WTC11 (cell line): Measurements from ENCODE around the gene KCNG3. TPM values are rescaled to one million over a fixed set of nuclear protein-coding genes. Genes with fewer than 3 reads are reported as not detected.

Experiments
- ATAC-seq: fragments of 200-7000 bp; cut with Tn5 transposase; 2 replicates; pipeline ENCODE4 v1.10.0; 2021; ENCODE audit warnings: mild to moderate bottlenecking, moderate library complexity
- CTCF ChIA-PET: fragments of 300-600 bp; sonication (Branson Sonifier 250); formaldehyde crosslinking; loops from one replicate; lab custom pipeline; 2021; ENCODE audit warnings: antibody characterized with exemption; lab: Charles Lee
- POLR2A ChIA-PET: fragments of 350-600 bp; sonication (Branson Sonifier 250); formaldehyde crosslinking; loops from one replicate; lab custom pipeline; 2021; ENCODE audit warnings: antibody characterized with exemption; lab: Charles Lee
- DNase-seq: peaks from one replicate; pipeline ENCODE4 v3.0.0; 2021; ENCODE audit warnings: low spot score
- H3K27ac Mint-ChIP-seq: 2 replicates; pipeline ENCODE4 v1.8.0; 2021; ENCODE audit warnings: mixed read lengths
- H3K27me3 Mint-ChIP-seq: 2 replicates; pipeline ENCODE4 v1.8.0; 2021; ENCODE audit warnings: low read depth, mild to moderate bottlenecking, moderate library complexity, mixed read lengths
- H3K36me3 Mint-ChIP-seq: 2 replicates; pipeline ENCODE4 v1.8.0; 2021; ENCODE audit warnings: mixed read lengths
- H3K4me1 Mint-ChIP-seq: 2 replicates; pipeline ENCODE4 v1.8.0; 2022; ENCODE audit warnings: mixed read lengths
- H3K4me3 Mint-ChIP-seq: 2 replicates; pipeline ENCODE4 v1.8.0; 2021; ENCODE audit warnings: mild to moderate bottlenecking, moderate library complexity, mixed read lengths
- H3K9me3 Mint-ChIP-seq: 2 replicates; pipeline ENCODE4 v1.8.0; 2021; ENCODE audit warnings: mixed read lengths
- ELF4 ChIP-seq: sonication (generic); formaldehyde crosslinking; IDR thresholded peaks from 2 replicates; pipeline ENCODE4 v1.8.1; 2022; ENCODE audit warnings: low read depth, mild to moderate bottlenecking, moderate library complexity, missing genetic modification reagents
- FOXK1 ChIP-seq: sonication (generic); formaldehyde crosslinking; IDR thresholded peaks from 2 replicates; pipeline ENCODE4 v1.8.0; 2022; ENCODE audit warnings: mild to moderate bottlenecking, moderate library complexity, missing genetic modification reagents
- GABPB1 ChIP-seq: sonication (generic); formaldehyde crosslinking; IDR thresholded peaks from 2 replicates; pipeline ENCODE4 v1.8.1; 2023; ENCODE audit warnings: mild to moderate bottlenecking, missing genetic modification reagents
- HMGA2 ChIP-seq: fragments of 250-450 bp; sonication (Bioruptor Pico); IDR thresholded peaks from 2 replicates; pipeline ENCODE4 v1.4.0; 2021; ENCODE audit warnings: mild to moderate bottlenecking, moderate library complexity
- NR2C2 ChIP-seq: sonication (generic); formaldehyde crosslinking; IDR thresholded peaks from 2 replicates; pipeline ENCODE4 v1.8.0; 2022; ENCODE audit warnings: mild to moderate bottlenecking, missing genetic modification reagents
- SMAD4 ChIP-seq: sonication (generic); formaldehyde crosslinking; IDR thresholded peaks from 2 replicates; pipeline ENCODE4 v1.8.0; 2022; ENCODE audit warnings: mild to moderate bottlenecking, missing genetic modification reagents
- SOX15 ChIP-seq: fragments of 250-450 bp; sonication (Bioruptor Pico); IDR thresholded peaks from 2 replicates; pipeline ENCODE4 v1.9.0; 2021; ENCODE audit warnings: mild to moderate bottlenecking
- TEAD4 ChIP-seq: sonication (generic); formaldehyde crosslinking; IDR thresholded peaks from 2 replicates; pipeline ENCODE4 v1.8.0; 2022; ENCODE audit warnings: mild to moderate bottlenecking, missing genetic modification reagents
- ZNF416 ChIP-seq: fragments of 250-450 bp; sonication (Bioruptor Pico); IDR thresholded peaks from 2 replicates; pipeline ENCODE4 v1.9.0; 2021; ENCODE audit warnings: mild to moderate bottlenecking, inconsistent platforms
- total RNA-seq: library from RNA; stranded (reverse); gene quantifications from 3 replicates; pipeline ENCODE4 v1.2.3, GENCODE V29; 2021
- TF ChIP-seq, protein P1 (sequence below): fragments of 250-450 bp; sonication (Bioruptor Pico); IDR thresholded peaks from 2 replicates; pipeline ENCODE4 v1.9.0; 2021; ENCODE audit warnings: moderate library complexity, mild to moderate bottlenecking, inconsistent platforms, borderline replicate concordance
- TF ChIP-seq, protein P2 (sequence below): sonication (generic); formaldehyde crosslinking; IDR thresholded peaks from 2 replicates; pipeline ENCODE4 v1.8.1; 2023; ENCODE audit warnings: mild to moderate bottlenecking, missing genetic modification reagents, moderate library complexity
- TF ChIP-seq, protein P3 (sequence below): sonication (generic); formaldehyde crosslinking; IDR thresholded peaks from 2 replicates; pipeline ENCODE4 v1.8.0; 2022; ENCODE audit warnings: mild to moderate bottlenecking, missing genetic modification reagents
- TF ChIP-seq, protein P4 (sequence below): sonication (generic); formaldehyde crosslinking; IDR thresholded peaks from 2 replicates; pipeline ENCODE4 v1.8.1; 2022; ENCODE audit warnings: mild to moderate bottlenecking, missing genetic modification reagents, moderate library complexity, borderline replicate concordance
- TF ChIP-seq, protein P5 (sequence below): sonication (generic); formaldehyde crosslinking; IDR thresholded peaks from 2 replicates; pipeline ENCODE4 v1.8.0; 2023; ENCODE audit warnings: missing genetic modification reagents
- TF ChIP-seq, protein P6 (sequence below): sonication (generic); formaldehyde crosslinking; conservative IDR thresholded peaks from 2 replicates; pipeline ENCODE4 v1.8.1; 2023; ENCODE audit warnings: mild to moderate bottlenecking, low read depth, missing genetic modification reagents, moderate library complexity
- TF ChIP-seq, protein P7 (sequence below): sonication (generic); formaldehyde crosslinking; IDR thresholded peaks from 2 replicates; pipeline ENCODE4 v1.8.1; 2023; ENCODE audit warnings: mild to moderate bottlenecking, missing genetic modification reagents
- TF ChIP-seq, protein P8 (sequence below): fragments of 250-450 bp; sonication (Bioruptor Pico); IDR thresholded peaks from 2 replicates; pipeline ENCODE4 v1.8.0; 2021; ENCODE audit warnings: mild to moderate bottlenecking
- TF ChIP-seq, protein P9 (sequence below): sonication (generic); formaldehyde crosslinking; IDR thresholded peaks from 2 replicates; pipeline ENCODE4 v1.8.1; 2022; ENCODE audit warnings: mild to moderate bottlenecking, moderate library complexity, missing genetic modification reagents

The KCNG3 gene
- total RNA-seq, 1 experiment from 2014 or later, result 15.5 TPM

DNA sequence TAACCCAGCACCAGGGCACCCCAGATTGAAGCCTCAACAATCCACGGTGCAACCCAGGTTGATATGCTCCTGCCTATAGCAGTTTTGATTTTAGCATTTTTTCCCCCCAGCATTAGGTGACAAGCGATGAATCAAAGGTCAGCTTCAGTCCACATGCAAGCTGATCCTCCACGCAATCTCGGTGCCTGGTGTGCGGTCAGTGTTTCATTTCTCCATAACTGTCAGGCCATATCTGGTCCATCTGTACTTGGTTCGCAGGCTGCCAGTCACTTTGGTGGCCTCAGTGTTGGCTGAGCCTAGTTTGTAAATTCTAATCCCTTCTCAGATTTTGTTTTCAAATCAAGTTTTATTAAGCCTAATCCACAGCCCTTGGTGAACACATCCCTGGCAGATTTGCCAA lies 30.2 kb downstream of the KCNG3 start:
- H3K4me3 Mint-ChIP-seq, result no peak overlapping the region
- no peak for ATAC-seq
- peak overlapping the region; percentile 24; the same call in 1 of the 2 replicates for H3K27ac Mint-ChIP-seq
- ChIA-PET POLR2A (no interaction called here), CTCF (no interaction called here)
- H3K9me3 Mint-ChIP-seq, result no peaks in the 10 kb centered on the region
- DNase-seq, result no peak
- H3K27me3 Mint-ChIP-seq, result no peaks in the 10 kb centered on the region
- peaks cover 5% of the 10 kb centered on the region for H3K4me1 Mint-ChIP-seq
- TF ChIP-seq, protein P1, sequence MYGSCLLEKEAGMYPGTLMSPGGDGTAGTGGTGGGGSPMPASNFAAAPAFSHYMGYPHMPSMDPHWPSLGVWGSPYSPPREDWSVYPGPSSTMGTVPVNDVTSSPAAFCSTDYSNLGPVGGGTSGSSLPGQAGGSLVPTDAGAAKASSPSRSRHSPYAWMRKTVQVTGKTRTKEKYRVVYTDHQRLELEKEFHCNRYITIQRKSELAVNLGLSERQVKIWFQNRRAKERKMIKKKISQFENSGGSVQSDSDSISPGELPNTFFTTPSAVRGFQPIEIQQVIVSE (CRISPR knock-in tag), result no peak
- TF ChIP-seq FOXK1, result no peak
- no peak for TF ChIP-seq NR2C2 (CRISPR knock-in tag)
- no peak for TF ChIP-seq ZNF416 (CRISPR knock-in tag)
- TF ChIP-seq, protein P2, sequence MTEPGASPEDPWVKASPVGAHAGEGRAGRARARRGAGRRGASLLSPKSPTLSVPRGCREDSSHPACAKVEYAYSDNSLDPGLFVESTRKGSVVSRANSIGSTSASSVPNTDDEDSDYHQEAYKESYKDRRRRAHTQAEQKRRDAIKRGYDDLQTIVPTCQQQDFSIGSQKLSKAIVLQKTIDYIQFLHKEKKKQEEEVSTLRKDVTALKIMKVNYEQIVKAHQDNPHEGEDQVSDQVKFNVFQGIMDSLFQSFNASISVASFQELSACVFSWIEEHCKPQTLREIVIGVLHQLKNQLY (CRISPR knock-in tag), result no peak
- peaks cover 5% of the 10 kb centered on the region; the same call in 1 of the 2 replicates for H3K36me3 Mint-ChIP-seq

DNA sequence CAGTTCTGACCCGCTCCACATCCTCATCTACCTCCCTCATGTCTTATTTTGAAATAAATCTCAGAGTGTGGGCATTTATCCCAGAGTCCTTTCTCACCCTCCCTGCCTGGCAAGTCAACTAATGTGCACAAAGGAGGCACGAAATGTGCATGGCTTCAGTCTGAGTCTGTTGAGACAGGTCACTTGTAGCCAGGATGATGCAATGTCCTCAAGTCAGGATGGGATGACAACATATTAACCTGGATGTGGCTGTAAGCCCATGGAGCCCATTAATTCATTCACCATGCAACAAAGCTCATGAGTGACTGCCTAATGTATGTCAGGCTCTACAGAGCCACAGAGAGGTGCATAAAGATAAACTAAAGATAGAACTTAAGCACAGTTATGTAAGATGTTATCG lies 34.5 kb downstream of the KCNG3 start:
- no peak for ATAC-seq
- no peaks in the 10 kb centered on the region for H3K27me3 Mint-ChIP-seq
- H3K27ac Mint-ChIP-seq, result peak overlapping the region; percentile 81
- CTCF ChIA-PET, result no interaction called here
- peaks cover 5% of the 10 kb centered on the region; the same call in 1 of the 2 replicates for H3K36me3 Mint-ChIP-seq
- TF ChIP-seq, protein P3, sequence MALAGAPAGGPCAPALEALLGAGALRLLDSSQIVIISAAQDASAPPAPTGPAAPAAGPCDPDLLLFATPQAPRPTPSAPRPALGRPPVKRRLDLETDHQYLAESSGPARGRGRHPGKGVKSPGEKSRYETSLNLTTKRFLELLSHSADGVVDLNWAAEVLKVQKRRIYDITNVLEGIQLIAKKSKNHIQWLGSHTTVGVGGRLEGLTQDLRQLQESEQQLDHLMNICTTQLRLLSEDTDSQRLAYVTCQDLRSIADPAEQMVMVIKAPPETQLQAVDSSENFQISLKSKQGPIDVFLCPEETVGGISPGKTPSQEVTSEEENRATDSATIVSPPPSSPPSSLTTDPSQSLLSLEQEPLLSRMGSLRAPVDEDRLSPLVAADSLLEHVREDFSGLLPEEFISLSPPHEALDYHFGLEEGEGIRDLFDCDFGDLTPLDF (CRISPR knock-in tag), result no peak
- peak; percentile 48; the same call in 1 of the 2 replicates for TF ChIP-seq GABPB1 (CRISPR knock-in tag)
- TF ChIP-seq, protein P4, sequence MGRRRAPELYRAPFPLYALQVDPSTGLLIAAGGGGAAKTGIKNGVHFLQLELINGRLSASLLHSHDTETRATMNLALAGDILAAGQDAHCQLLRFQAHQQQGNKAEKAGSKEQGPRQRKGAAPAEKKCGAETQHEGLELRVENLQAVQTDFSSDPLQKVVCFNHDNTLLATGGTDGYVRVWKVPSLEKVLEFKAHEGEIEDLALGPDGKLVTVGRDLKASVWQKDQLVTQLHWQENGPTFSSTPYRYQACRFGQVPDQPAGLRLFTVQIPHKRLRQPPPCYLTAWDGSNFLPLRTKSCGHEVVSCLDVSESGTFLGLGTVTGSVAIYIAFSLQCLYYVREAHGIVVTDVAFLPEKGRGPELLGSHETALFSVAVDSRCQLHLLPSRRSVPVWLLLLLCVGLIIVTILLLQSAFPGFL (CRISPR knock-in tag), result no peak
- TF ChIP-seq, protein P5, sequence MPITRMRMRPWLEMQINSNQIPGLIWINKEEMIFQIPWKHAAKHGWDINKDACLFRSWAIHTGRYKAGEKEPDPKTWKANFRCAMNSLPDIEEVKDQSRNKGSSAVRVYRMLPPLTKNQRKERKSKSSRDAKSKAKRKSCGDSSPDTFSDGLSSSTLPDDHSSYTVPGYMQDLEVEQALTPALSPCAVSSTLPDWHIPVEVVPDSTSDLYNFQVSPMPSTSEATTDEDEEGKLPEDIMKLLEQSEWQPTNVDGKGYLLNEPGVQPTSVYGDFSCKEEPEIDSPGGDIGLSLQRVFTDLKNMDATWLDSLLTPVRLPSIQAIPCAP, result no peak
- TF ChIP-seq, protein P6, sequence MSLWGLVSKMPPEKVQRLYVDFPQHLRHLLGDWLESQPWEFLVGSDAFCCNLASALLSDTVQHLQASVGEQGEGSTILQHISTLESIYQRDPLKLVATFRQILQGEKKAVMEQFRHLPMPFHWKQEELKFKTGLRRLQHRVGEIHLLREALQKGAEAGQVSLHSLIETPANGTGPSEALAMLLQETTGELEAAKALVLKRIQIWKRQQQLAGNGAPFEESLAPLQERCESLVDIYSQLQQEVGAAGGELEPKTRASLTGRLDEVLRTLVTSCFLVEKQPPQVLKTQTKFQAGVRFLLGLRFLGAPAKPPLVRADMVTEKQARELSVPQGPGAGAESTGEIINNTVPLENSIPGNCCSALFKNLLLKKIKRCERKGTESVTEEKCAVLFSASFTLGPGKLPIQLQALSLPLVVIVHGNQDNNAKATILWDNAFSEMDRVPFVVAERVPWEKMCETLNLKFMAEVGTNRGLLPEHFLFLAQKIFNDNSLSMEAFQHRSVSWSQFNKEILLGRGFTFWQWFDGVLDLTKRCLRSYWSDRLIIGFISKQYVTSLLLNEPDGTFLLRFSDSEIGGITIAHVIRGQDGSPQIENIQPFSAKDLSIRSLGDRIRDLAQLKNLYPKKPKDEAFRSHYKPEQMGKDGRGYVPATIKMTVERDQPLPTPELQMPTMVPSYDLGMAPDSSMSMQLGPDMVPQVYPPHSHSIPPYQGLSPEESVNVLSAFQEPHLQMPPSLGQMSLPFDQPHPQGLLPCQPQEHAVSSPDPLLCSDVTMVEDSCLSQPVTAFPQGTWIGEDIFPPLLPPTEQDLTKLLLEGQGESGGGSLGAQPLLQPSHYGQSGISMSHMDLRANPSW, result no peak
- TF ChIP-seq, all 79 proteins: peak for 1
- DNase-seq, result no peak
- Mint-ChIP-seq H3K9me3 (no peaks in the 10 kb centered on the region), H3K4me3 (no peak overlapping the region), H3K4me1 (peaks cover 27% of the 10 kb centered on the region)
- POLR2A ChIA-PET, result no interaction called here

DNA sequence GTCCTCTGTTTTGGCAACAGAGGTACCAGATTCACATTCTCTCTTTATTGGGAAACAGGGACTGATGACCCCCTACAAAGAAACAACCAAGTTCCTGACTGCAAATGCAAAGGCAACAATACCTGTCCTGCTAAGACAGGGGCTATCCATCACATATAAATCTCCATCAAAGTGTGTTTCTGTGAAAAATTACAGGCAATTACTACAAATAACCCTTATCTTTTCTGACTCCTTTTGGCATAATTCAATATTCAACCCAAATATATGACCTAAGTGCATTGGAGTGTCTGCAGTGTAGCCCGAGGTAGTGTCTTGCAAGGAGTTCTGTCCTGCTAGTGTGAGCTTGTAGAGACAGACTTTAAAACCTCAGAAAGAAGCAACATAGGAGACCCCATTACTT lies 35.4 kb downstream of the KCNG3 start:
- Mint-ChIP-seq H3K27me3 (no peaks in the 10 kb centered on the region), H3K27ac (peak overlapping the region; percentile 61; the same call in 1 of the 2 replicates), H3K4me1 (peaks cover 27% of the 10 kb centered on the region), H3K36me3 (peaks cover 5% of the 10 kb centered on the region; the same call in 1 of the 2 replicates), H3K4me3 (no peak overlapping the region), H3K9me3 (no peaks in the 10 kb centered on the region)
- ChIA-PET POLR2A (interaction anchor here (0.6 kb wide), 1 partner anchor 237 kb away, joined by 3 read pairs; no protein-coding TSS in a partner anchor), CTCF (no interaction called here)
- ATAC-seq (no peak), DNase-seq (no peak)
- TF ChIP-seq TEAD4 (CRISPR knock-in tag) (no peak), SMAD4 (CRISPR knock-in tag) (no peak), SOX15 (CRISPR knock-in tag) (no peak), HMGA2 (CRISPR knock-in tag) (no peak), ELF4 (no peak), ZNF416 (CRISPR knock-in tag) (no peak)
- TF ChIP-seq, protein P7, sequence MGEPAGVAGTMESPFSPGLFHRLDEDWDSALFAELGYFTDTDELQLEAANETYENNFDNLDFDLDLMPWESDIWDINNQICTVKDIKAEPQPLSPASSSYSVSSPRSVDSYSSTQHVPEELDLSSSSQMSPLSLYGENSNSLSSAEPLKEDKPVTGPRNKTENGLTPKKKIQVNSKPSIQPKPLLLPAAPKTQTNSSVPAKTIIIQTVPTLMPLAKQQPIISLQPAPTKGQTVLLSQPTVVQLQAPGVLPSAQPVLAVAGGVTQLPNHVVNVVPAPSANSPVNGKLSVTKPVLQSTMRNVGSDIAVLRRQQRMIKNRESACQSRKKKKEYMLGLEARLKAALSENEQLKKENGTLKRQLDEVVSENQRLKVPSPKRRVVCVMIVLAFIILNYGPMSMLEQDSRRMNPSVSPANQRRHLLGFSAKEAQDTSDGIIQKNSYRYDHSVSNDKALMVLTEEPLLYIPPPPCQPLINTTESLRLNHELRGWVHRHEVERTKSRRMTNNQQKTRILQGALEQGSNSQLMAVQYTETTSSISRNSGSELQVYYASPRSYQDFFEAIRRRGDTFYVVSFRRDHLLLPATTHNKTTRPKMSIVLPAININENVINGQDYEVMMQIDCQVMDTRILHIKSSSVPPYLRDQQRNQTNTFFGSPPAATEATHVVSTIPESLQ (CRISPR knock-in tag), result no peak
- TF ChIP-seq, protein P8, sequence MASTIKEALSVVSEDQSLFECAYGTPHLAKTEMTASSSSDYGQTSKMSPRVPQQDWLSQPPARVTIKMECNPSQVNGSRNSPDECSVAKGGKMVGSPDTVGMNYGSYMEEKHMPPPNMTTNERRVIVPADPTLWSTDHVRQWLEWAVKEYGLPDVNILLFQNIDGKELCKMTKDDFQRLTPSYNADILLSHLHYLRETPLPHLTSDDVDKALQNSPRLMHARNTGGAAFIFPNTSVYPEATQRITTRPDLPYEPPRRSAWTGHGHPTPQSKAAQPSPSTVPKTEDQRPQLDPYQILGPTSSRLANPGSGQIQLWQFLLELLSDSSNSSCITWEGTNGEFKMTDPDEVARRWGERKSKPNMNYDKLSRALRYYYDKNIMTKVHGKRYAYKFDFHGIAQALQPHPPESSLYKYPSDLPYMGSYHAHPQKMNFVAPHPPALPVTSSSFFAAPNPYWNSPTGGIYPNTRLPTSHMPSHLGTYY (CRISPR knock-in tag), result no peak
- TF ChIP-seq, protein P9, sequence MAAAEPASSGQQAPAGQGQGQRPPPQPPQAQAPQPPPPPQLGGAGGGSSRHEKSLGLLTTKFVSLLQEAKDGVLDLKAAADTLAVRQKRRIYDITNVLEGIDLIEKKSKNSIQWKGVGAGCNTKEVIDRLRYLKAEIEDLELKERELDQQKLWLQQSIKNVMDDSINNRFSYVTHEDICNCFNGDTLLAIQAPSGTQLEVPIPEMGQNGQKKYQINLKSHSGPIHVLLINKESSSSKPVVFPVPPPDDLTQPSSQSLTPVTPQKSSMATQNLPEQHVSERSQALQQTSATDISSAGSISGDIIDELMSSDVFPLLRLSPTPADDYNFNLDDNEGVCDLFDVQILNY, result no peak
